Measurements from ENCODE around the gene ZNF536.

ZNF536 gene

GRCh38 chr19:30402436-30403202 is 30.4 kb downstream of the ZNF536 start:
- TF ChIP-seq CTCF (IDR thresholded peaks at IDR 0.05; ENCODE audit: borderline replicate concordance, insufficient read depth, low read depth, low read length): no peak
- no peak overlapping the region for H3K4me3 ChIP-seq (ENCODE audit: low read depth, low read length)

- TF ChIP-seq CTCF (IDR thresholded peaks at IDR 0.05; ENCODE audit: borderline replicate concordance, insufficient read depth, low read depth, low read length): no peak
- no peak overlapping the region for H3K4me3 ChIP-seq (ENCODE audit: low read depth, low read length)
These were observed 31.2 kb downstream of the ZNF536 start for GRCh38 chr19:30403203-30403985.

- peak; percentile 36; the same call in 1 of the 2 replicates for TF ChIP-seq CTCF (IDR thresholded peaks at IDR 0.05; ENCODE audit: borderline replicate concordance, insufficient read depth, low read depth, low read length)
- H3K4me3 ChIP-seq (ENCODE audit: low read depth, low read length): no peak overlapping the region
These were observed 34.3 kb downstream of the ZNF536 start for GRCh38 chr19:30406220-30407067.

GRCh38 chr19:30407068-30407709 is 35.0 kb downstream of the ZNF536 start:
- TF ChIP-seq CTCF (IDR thresholded peaks at IDR 0.05; ENCODE audit: borderline replicate concordance, insufficient read depth, low read depth, low read length): no peak
- H3K4me3 ChIP-seq (ENCODE audit: low read depth, low read length): no peak overlapping the region

- no peak overlapping the region for H3K4me3 ChIP-seq (ENCODE audit: low read depth, low read length)
These were observed 36.6 kb downstream of the ZNF536 start for GRCh38 chr19:30408734-30409301.

More at GRCh38 chr19:30408734-30409301, 36.6 kb downstream of the ZNF536 start:
- no peak for TF ChIP-seq CTCF (IDR thresholded peaks at IDR 0.05; ENCODE audit: borderline replicate concordance, insufficient read depth, low read depth, low read length)
